HepG2 (cell line): ENCODE measurements around the gene NRK. TPM values are rescaled to one million over a fixed set of nuclear protein-coding genes. Genes with fewer than 3 reads are reported as not detected.
A peak's percentile ranks its signal among the peaks of the same experiment; 100 is the strongest.

Source experiments
- KDM6A ChIP-seq: IDR thresholded peaks from 2 replicates; pipeline ENCODE4 v1.6.1; 2016; ENCODE audit warnings: low read depth
- NR2C2 ChIP-seq: sonication (generic); formaldehyde crosslinking; IDR thresholded peaks from 2 replicates; pipeline ENCODE4 v1.4.0; 2020; ENCODE audit warnings: missing genetic modification reagents, mild to moderate bottlenecking, moderate library complexity, borderline replicate concordance
- PCBP2 ChIP-seq: fragments of 200-400 bp; formaldehyde crosslinking; optimal IDR thresholded peaks from 2 replicates; pipeline ENCODE3; 2018; ENCODE audit warnings: low read length, low read depth; ENCODE audit not compliant: poor library complexity, severe bottlenecking
- RFX3 ChIP-seq: IDR thresholded peaks from 2 replicates; pipeline ENCODE4 v1.6.1; 2016; ENCODE audit warnings: missing biosample characterization, missing genetic modification reagents
- SMARCE1 ChIP-seq: fragments of 450-650 bp; IDR thresholded peaks from 2 replicates; pipeline ENCODE4 v1.6.1; 2017; ENCODE audit warnings: borderline replicate concordance
- ZBTB25 ChIP-seq: IDR thresholded peaks from 2 replicates; pipeline ENCODE4 v1.6.1; 2018; ENCODE audit warnings: missing genetic modification reagents
- ZMYM3 ChIP-seq: sonication (generic); formaldehyde crosslinking; IDR thresholded peaks from 2 replicates; pipeline ENCODE4 v1.5.1; 2020; ENCODE audit warnings: mild to moderate bottlenecking, missing genetic modification reagents
- ZNF280B ChIP-seq: sonication (generic); formaldehyde crosslinking; IDR thresholded peaks from 2 replicates; pipeline ENCODE4 v1.5.0; 2020; ENCODE audit warnings: missing genetic modification reagents, mild to moderate bottlenecking, borderline replicate concordance
- ZNF318 ChIP-seq: sonication (generic); formaldehyde crosslinking; IDR thresholded peaks from 2 replicates; pipeline ENCODE4 v1.4.0; 2020; ENCODE audit warnings: mild to moderate bottlenecking, missing genetic modification reagents
- ZNF333 ChIP-seq: sonication (generic); formaldehyde crosslinking; IDR thresholded peaks from 2 replicates; pipeline ENCODE4 v1.4.0; 2020; ENCODE audit warnings: mild to moderate bottlenecking, missing genetic modification reagents, borderline replicate concordance
- ZNF556 ChIP-seq: sonication (generic); formaldehyde crosslinking; IDR thresholded peaks from 2 replicates; pipeline ENCODE4 v1.4.0; 2020; ENCODE audit warnings: mild to moderate bottlenecking, missing genetic modification reagents, borderline replicate concordance
- ZNF589 ChIP-seq: sonication (generic); formaldehyde crosslinking; conservative IDR thresholded peaks from 2 replicates; pipeline ENCODE4 v1.8.0; 2022; ENCODE audit warnings: mild to moderate bottlenecking, moderate library complexity, missing genetic modification reagents
- ZNF770 ChIP-seq: sonication (generic); formaldehyde crosslinking; IDR thresholded peaks from 2 replicates; pipeline ENCODE4 v1.5.0; 2020; ENCODE audit warnings: mild to moderate bottlenecking, missing genetic modification reagents
- ZNF773 ChIP-seq: sonication (generic); formaldehyde crosslinking; IDR thresholded peaks from 2 replicates; pipeline ENCODE4 v1.4.0; 2020; ENCODE audit warnings: missing genetic modification reagents, borderline replicate concordance
- ZNF800 ChIP-seq: sonication (generic); formaldehyde crosslinking; IDR thresholded peaks from 2 replicates; pipeline ENCODE4 v1.4.0; 2020; ENCODE audit warnings: missing genetic modification reagents
- polyA plus RNA-seq, 8 experiments: library from polyadenylated mRNA; depleted of rRNA in 3 of 8; stranded (reverse) in 7 of 8; unstranded in 1 of 8; fragments of >200 nt; fragmentation: Illumina TruSeq in 4 of 8; extraction: Trizol in 4 of 8; gene quantifications; 2 replicates each; pipeline versions ENCODE4 v1.2.1 to v1.2.3, GENCODE V29; 2011 to 2016; ENCODE audit warnings: low read depth in 4 of 8, missing spikeins in 1 of 8, mixed read lengths in 1 of 8; ENCODE audit not compliant: insufficient read depth in 1 of 8
- total RNA-seq, 5 experiments: library from RNA; depleted of rRNA; stranded (reverse); fragments of >200 nt; fragmentation: Illumina TruSeq; extraction: Trizol; gene quantifications; 2 replicates each; pipeline ENCODE4 v1.2.3, GENCODE V29; 2016; ENCODE audit warnings: low read depth in 1 of 5

The NRK gene
- total and polyA plus RNA-seq, 2 of the 13 experiments (the other 11 are each of a cell fraction or from before 2014, with no cell fraction given) = not detected

GRCh38 chrX:106007815-106008214 lies 185.5 kb downstream of the NRK start (continued):
- TF ChIP-seq ZNF333 (CRISPR knock-in tag) (no peak), PCBP2 (no peak), ZMYM3 (CRISPR knock-in tag) (no peak), ZNF770 (CRISPR knock-in tag) (0 out of 2 replicates have a peak, but pooled peaks have one; percentile 21), ZNF773 (CRISPR knock-in tag) (no peak), ZNF800 (CRISPR knock-in tag) (no peak), SMARCE1 (no peak), ZBTB25 (CRISPR knock-in tag) (no peak), KDM6A (CRISPR knock-in tag) (peak; percentile 58; the same call in 1 of the 2 replicates), ZNF556 (no peak), NR2C2 (CRISPR knock-in tag) (peak; percentile 15; the same call in 1 of the 2 replicates), RFX3 (CRISPR knock-in tag) (no peak), ZNF280B (CRISPR knock-in tag) (no peak), ZNF589 (CRISPR knock-in tag) (no peak), ZNF318 (CRISPR knock-in tag) (no peak)
